ENCODE measurements around the gene TLE2.
A peak's percentile ranks its signal among the peaks of the same experiment; 100 is the strongest.
"Not testable (repeated sequence)": the region's sequence is repeated elsewhere in the genome, so short reads cannot be mapped to it uniquely, and the experiment has no call there.

TLE2 gene

GRCh38 chr19:2992958-2993357, 36.1 kb downstream of the TLE2 start:
- Histone ChIP-seq H3K36me3 (ENCODE audit: control insufficient read depth, insufficient read depth, low read length) (no peaks in the 10 kb centered on the region), H3K9ac (ENCODE audit: low read depth, low read length) (no peak overlapping the region), H3K27me3 (ENCODE audit: control insufficient read depth, insufficient read depth, low read length) (no peaks in the 10 kb centered on the region), H3K4me3 (ENCODE audit: low read depth, low read length) (no peak overlapping the region), H3K9me3 (ENCODE audit: control insufficient read depth, insufficient read depth, low read length) (no peaks in the 10 kb centered on the region), H3K4me1 (ENCODE audit: control insufficient read depth, insufficient read depth, low read length) (peaks cover 5% of the 10 kb centered on the region; the same call in 1 of the 2 replicates), H3K27ac (ENCODE audit: low read depth, low read length) (no peak overlapping the region)

- H3K27ac ChIP-seq (ENCODE audit: low read depth, low read length); H3K27me3 ChIP-seq (ENCODE audit: control insufficient read depth, insufficient read depth, low read length): not testable (repeated sequence)
Observed at GRCh38 chr19:2992333-2992732, 36.7 kb downstream of the TLE2 start.

GRCh38 chr19:2989236-2989946, 39.7 kb downstream of the TLE2 start:
- peaks cover 20% of the 10 kb centered on the region for H3K4me1 ChIP-seq (ENCODE audit: control insufficient read depth, insufficient read depth, low read length)
- H3K27ac ChIP-seq (ENCODE audit: low read depth, low read length) = no peak overlapping the region
- H3K9me3 ChIP-seq (ENCODE audit: control insufficient read depth, insufficient read depth, low read length) = no peaks in the 10 kb centered on the region

More at GRCh38 chr19:2992333-2992732, 36.7 kb downstream of the TLE2 start:
- not testable (repeated sequence) for H3K36me3 ChIP-seq (ENCODE audit: control insufficient read depth, insufficient read depth, low read length); H3K9me3 ChIP-seq (ENCODE audit: control insufficient read depth, insufficient read depth, low read length); H3K4me3 ChIP-seq (ENCODE audit: low read depth, low read length); H3K9ac ChIP-seq (ENCODE audit: low read depth, low read length)
- H3K4me1 ChIP-seq (ENCODE audit: control insufficient read depth, insufficient read depth, low read length) = peaks cover 11% of the 10 kb centered on the region

GRCh38 chr19:2988568-2988967, 40.5 kb downstream of the TLE2 start:
- no peaks in the 10 kb centered on the region for H3K9me3 ChIP-seq (ENCODE audit: control insufficient read depth, insufficient read depth, low read length)
- no peak overlapping the region for H3K27ac ChIP-seq (ENCODE audit: low read depth, low read length)
- H3K36me3 ChIP-seq (ENCODE audit: control insufficient read depth, insufficient read depth, low read length) = no peaks in the 10 kb centered on the region
- no peak overlapping the region for H3K4me3 ChIP-seq (ENCODE audit: low read depth, low read length)
- peaks cover 22% of the 10 kb centered on the region for H3K4me1 ChIP-seq (ENCODE audit: control insufficient read depth, insufficient read depth, low read length)
- H3K9ac ChIP-seq (ENCODE audit: low read depth, low read length) = no peak overlapping the region
- H3K27me3 ChIP-seq (ENCODE audit: control insufficient read depth, insufficient read depth, low read length) = no peaks in the 10 kb centered on the region

More at GRCh38 chr19:2989236-2989946, 39.7 kb downstream of the TLE2 start:
- H3K36me3 ChIP-seq (ENCODE audit: control insufficient read depth, insufficient read depth, low read length) = no peaks in the 10 kb centered on the region
- H3K9ac ChIP-seq (ENCODE audit: low read depth, low read length) = no peak overlapping the region
- no peak overlapping the region for H3K4me3 ChIP-seq (ENCODE audit: low read depth, low read length)
- H3K27me3 ChIP-seq (ENCODE audit: control insufficient read depth, insufficient read depth, low read length) = no peaks in the 10 kb centered on the region

GRCh38 chr19:2987797-2988196, 41.3 kb downstream of the TLE2 start:
- Histone ChIP-seq H3K4me1 (ENCODE audit: control insufficient read depth, insufficient read depth, low read length) (peaks cover 23% of the 10 kb centered on the region), H3K9ac (ENCODE audit: low read depth, low read length) (no peak overlapping the region), H3K9me3 (ENCODE audit: control insufficient read depth, insufficient read depth, low read length) (no peaks in the 10 kb centered on the region), H3K27ac (ENCODE audit: low read depth, low read length) (no peak overlapping the region), H3K36me3 (ENCODE audit: control insufficient read depth, insufficient read depth, low read length) (no peaks in the 10 kb centered on the region), H3K27me3 (ENCODE audit: control insufficient read depth, insufficient read depth, low read length) (0 out of 2 replicates have a peak, but pooled peaks cover 4% of the 10 kb centered on the region), H3K4me3 (ENCODE audit: low read depth, low read length) (no peak overlapping the region)

GRCh38 chr19:2986951-2987524, 42.0 kb downstream of the TLE2 start:
- Histone ChIP-seq H3K9me3 (ENCODE audit: control insufficient read depth, insufficient read depth, low read length) (no peaks in the 10 kb centered on the region), H3K27ac (ENCODE audit: low read depth, low read length) (no peak overlapping the region), H3K27me3 (ENCODE audit: control insufficient read depth, insufficient read depth, low read length) (0 out of 2 replicates have a peak, but pooled peaks cover 6% of the 10 kb centered on the region), H3K4me3 (ENCODE audit: low read depth, low read length) (peak overlapping the region; percentile 41; the same call in 1 of the 2 replicates), H3K36me3 (ENCODE audit: control insufficient read depth, insufficient read depth, low read length) (no peaks in the 10 kb centered on the region), H3K4me1 (ENCODE audit: control insufficient read depth, insufficient read depth, low read length) (peaks cover 27% of the 10 kb centered on the region), H3K9ac (ENCODE audit: low read depth, low read length) (no peak overlapping the region)

- peak overlapping the region; percentile 17 for H3K27ac ChIP-seq (ENCODE audit: low read depth, low read length)
Observed at GRCh38 chr19:2984215-2984528, 44.9 kb downstream of the TLE2 start.

GRCh38 chr19:2983351-2984214, 45.5 kb downstream of the TLE2 start:
- Histone ChIP-seq H3K4me3 (ENCODE audit: low read depth, low read length) (peak overlapping the region; percentile 9; the same call in 1 of the 2 replicates), H3K27me3 (ENCODE audit: control insufficient read depth, insufficient read depth, low read length) (0 out of 2 replicates have a peak, but pooled peaks cover 10% of the 10 kb centered on the region), H3K4me1 (ENCODE audit: control insufficient read depth, insufficient read depth, low read length) (peaks cover 28% of the 10 kb centered on the region), H3K27ac (ENCODE audit: low read depth, low read length) (peak overlapping the region; percentile 17), H3K9me3 (ENCODE audit: control insufficient read depth, insufficient read depth, low read length) (no peaks in the 10 kb centered on the region), H3K36me3 (ENCODE audit: control insufficient read depth, insufficient read depth, low read length) (no peaks in the 10 kb centered on the region), H3K9ac (ENCODE audit: low read depth, low read length) (no peak overlapping the region)

More at GRCh38 chr19:2984215-2984528, 44.9 kb downstream of the TLE2 start:
- Histone ChIP-seq H3K9ac (ENCODE audit: low read depth, low read length) (no peak overlapping the region), H3K4me1 (ENCODE audit: control insufficient read depth, insufficient read depth, low read length) (peaks cover 27% of the 10 kb centered on the region), H3K4me3 (ENCODE audit: low read depth, low read length) (peak overlapping the region; percentile 9; the same call in 1 of the 2 replicates), H3K36me3 (ENCODE audit: control insufficient read depth, insufficient read depth, low read length) (no peaks in the 10 kb centered on the region), H3K9me3 (ENCODE audit: control insufficient read depth, insufficient read depth, low read length) (no peaks in the 10 kb centered on the region), H3K27me3 (ENCODE audit: control insufficient read depth, insufficient read depth, low read length) (0 out of 2 replicates have a peak, but pooled peaks cover 6% of the 10 kb centered on the region)

GRCh38 chr19:2982983-2983350, 46.1 kb downstream of the TLE2 start:
- Histone ChIP-seq H3K36me3 (ENCODE audit: control insufficient read depth, insufficient read depth, low read length) (no peaks in the 10 kb centered on the region), H3K27ac (ENCODE audit: low read depth, low read length) (no peak overlapping the region), H3K4me1 (ENCODE audit: control insufficient read depth, insufficient read depth, low read length) (peaks cover 34% of the 10 kb centered on the region), H3K9me3 (ENCODE audit: control insufficient read depth, insufficient read depth, low read length) (no peaks in the 10 kb centered on the region), H3K4me3 (ENCODE audit: low read depth, low read length) (no peak overlapping the region), H3K27me3 (ENCODE audit: control insufficient read depth, insufficient read depth, low read length) (0 out of 2 replicates have a peak, but pooled peaks cover 13% of the 10 kb centered on the region), H3K9ac (ENCODE audit: low read depth, low read length) (no peak overlapping the region)

- Histone ChIP-seq H3K4me1 (ENCODE audit: control insufficient read depth, insufficient read depth, low read length) (peaks cover 34% of the 10 kb centered on the region), H3K36me3 (ENCODE audit: control insufficient read depth, insufficient read depth, low read length) (no peaks in the 10 kb centered on the region), H3K9me3 (ENCODE audit: control insufficient read depth, insufficient read depth, low read length) (no peaks in the 10 kb centered on the region), H3K4me3 (ENCODE audit: low read depth, low read length) (no peak overlapping the region), H3K27ac (ENCODE audit: low read depth, low read length) (no peak overlapping the region), H3K27me3 (ENCODE audit: control insufficient read depth, insufficient read depth, low read length) (0 out of 2 replicates have a peak, but pooled peaks cover 13% of the 10 kb centered on the region), H3K9ac (ENCODE audit: low read depth, low read length) (no peak overlapping the region)
Observed at GRCh38 chr19:2982561-2982960, 46.5 kb downstream of the TLE2 start.

All from HUES48 (cell line).